ENCODE results near the gene SLC25A4.

The SLC25A4 gene

GRCh38 chr4:185127021-185127925 is 15.8 kb upstream of the SLC25A4 start:
- no peak for TF ChIP-seq CTCF (conservative IDR thresholded peaks at IDR 0.05; ENCODE audit: low read depth)
- DNase-seq (ENCODE audit: low spot score) = no peak
- CTCF ChIA-PET = no interaction called here
- POLR2A ChIA-PET (ENCODE audit: low non-redundant PET) = no interaction called here
- no peak overlapping the region for H3K27ac ChIP-seq

- no peak for TF ChIP-seq CTCF (conservative IDR thresholded peaks at IDR 0.05; ENCODE audit: low read depth)
- peak; percentile 35 for DNase-seq (ENCODE audit: low spot score)
- POLR2A ChIA-PET (ENCODE audit: low non-redundant PET) = no interaction called here
- H3K27ac ChIP-seq = no peak overlapping the region
- CTCF ChIA-PET = interaction anchor here (0.7 kb wide), 2 partner anchors 89 to 123 kb away, joined by 3 read pairs; no protein-coding TSS in a partner anchor
These were observed 14.6 kb upstream of the SLC25A4 start for GRCh38 chr4:185128272-185129119.

GRCh38 chr4:185134307-185134869 is 8.7 kb upstream of the SLC25A4 start:
- POLR2A ChIA-PET (ENCODE audit: low non-redundant PET) = interaction anchor here (1.0 kb wide), 1 partner anchor 9 kb away, joined by 5 read pairs; the partner anchor contains the start of gene SLC25A4
- no peak overlapping the region for H3K27ac ChIP-seq
- peak; percentile 77 for TF ChIP-seq CTCF (conservative IDR thresholded peaks at IDR 0.05; ENCODE audit: low read depth)
- peak; percentile 49 for DNase-seq (ENCODE audit: low spot score)
- CTCF ChIA-PET = interaction anchor here (0.5 to 1.6 kb wide), 14 partner anchors 9 to 640 kb away, joined by 3 to 11 read pairs (median 4); partner anchors contain the start of gene SLC25A4

- ChIA-PET CTCF (no interaction called here), POLR2A (ENCODE audit: low non-redundant PET) (no interaction called here)
- no peak for DNase-seq (ENCODE audit: low spot score)
- no peak for TF ChIP-seq CTCF (conservative IDR thresholded peaks at IDR 0.05; ENCODE audit: low read depth)
- H3K27ac ChIP-seq = no peak overlapping the region
These were observed 5.7 kb upstream of the SLC25A4 start for GRCh38 chr4:185137233-185137925.

- TF ChIP-seq CTCF (conservative IDR thresholded peaks at IDR 0.05; ENCODE audit: low read depth) = no peak
- DNase-seq (ENCODE audit: low spot score) = no peak
- CTCF ChIA-PET = no interaction called here
- no peak overlapping the region for H3K27ac ChIP-seq
- POLR2A ChIA-PET (ENCODE audit: low non-redundant PET) = no interaction called here
These were observed 4.9 kb upstream of the SLC25A4 start for GRCh38 chr4:185138161-185138560.

- POLR2A ChIA-PET (ENCODE audit: low non-redundant PET) = no interaction called here
- TF ChIP-seq CTCF (conservative IDR thresholded peaks at IDR 0.05; ENCODE audit: low read depth) = no peak
- CTCF ChIA-PET = no interaction called here
- DNase-seq (ENCODE audit: low spot score) = no peak
- no peak overlapping the region for H3K27ac ChIP-seq
These were observed 3.3 kb upstream of the SLC25A4 start for GRCh38 chr4:185139736-185140135.

Measured in RWPE1 (cell line).